K562 (cell line): ENCODE results near the gene RELL2. TPM values are rescaled to one million over a fixed set of nuclear protein-coding genes. Genes with fewer than 3 reads are reported as not detected.
A peak's percentile ranks its signal among the peaks of the same experiment; 100 is the strongest.

Experiments
- ADNP ChIP-seq: fragments of 200-800 bp; sonication (Bioruptor generic); IDR thresholded peaks from 2 replicates; pipeline ENCODE4 v1.6.1; 2016; ENCODE audit warnings: missing genetic modification characterization, missing compliant biosample characterization
- ATF7 ChIP-seq: fragments of 450-650 bp; IDR thresholded peaks from 2 replicates; pipeline ENCODE4 v1.7.1; 2014; ENCODE audit warnings: mild to moderate bottlenecking, moderate library complexity
- CBX1 ChIP-seq: sonication (generic); IDR thresholded peaks from 2 replicates; pipeline ENCODE4 v1.6.1; 2016; ENCODE audit warnings: antibody characterized with exemption, low read depth, mild to moderate bottlenecking
- CBX3 ChIP-seq, 2 experiments: IDR thresholded peaks; 1 replicate in 1 of 2; 2 replicates in 1 of 2; pipeline ENCODE4 v1.6.1; 2012; ENCODE audit warnings: inconsistent platforms in 2 of 2, low read length in 2 of 2, borderline replicate concordance in 1 of 2, control low read depth in 1 of 2
- CTCFL ChIP-seq: IDR thresholded peaks from 2 replicates; pipeline ENCODE4 v1.6.1; 2011; ENCODE audit warnings: borderline replicate concordance, low read depth, mild to moderate bottlenecking, moderate library complexity, low read length; ENCODE audit not compliant: insufficient read depth, poor library complexity, severe bottlenecking
- GATAD2A ChIP-seq: fragments of 450-650 bp; IDR thresholded peaks from 2 replicates; pipeline ENCODE4 v1.6.1; 2017
- HDAC2 ChIP-seq: fragments of 450-650 bp; IDR thresholded peaks from 2 replicates; pipeline ENCODE4 v1.6.1; 2016; ENCODE audit warnings: mild to moderate bottlenecking
- HMG20B ChIP-seq: fragments of 250-450 bp; sonication (Bioruptor Pico); IDR thresholded peaks from 2 replicates; pipeline ENCODE4 v1.5.0; 2021; ENCODE audit warnings: mild to moderate bottlenecking
- JUN ChIP-seq, 2 experiments: sonication (generic) in 1 of 2; formaldehyde crosslinking in 1 of 2; IDR thresholded peaks; 2 replicates each; pipeline versions ENCODE4 v1.6.1 to v1.8.0; 2012 to 2022; ENCODE audit warnings: borderline replicate concordance in 2 of 2, mild to moderate bottlenecking in 2 of 2, improper control_type of control experiment in 1 of 2, low read depth in 1 of 2, low read length in 1 of 2, missing genetic modification reagents in 1 of 2
- L3MBTL2 ChIP-seq: fragments of 450-650 bp; IDR thresholded peaks from 2 replicates; pipeline ENCODE4 v1.6.1; 2016; ENCODE audit warnings: mild to moderate bottlenecking, moderate library complexity
- LCOR ChIP-seq: sonication (generic); formaldehyde crosslinking; IDR thresholded peaks from 2 replicates; pipeline ENCODE4 v1.8.0; 2022; ENCODE audit warnings: mild to moderate bottlenecking, missing genetic modification reagents
- MCM7 ChIP-seq, 2 experiments: fragments of 450-650 bp; IDR thresholded peaks; 2 replicates each; pipeline ENCODE4 v1.6.1; 2016 to 2018
- MYC ChIP-seq, 2 experiments: fragments of 250-450 bp in 1 of 2; sonication (Bioruptor Pico) in 1 of 2; IDR thresholded peaks; 2 replicates each; pipeline versions ENCODE4 v1.5.1 to v1.6.1; 2012 to 2021; ENCODE audit warnings: low read depth in 2 of 2, borderline replicate concordance in 1 of 2, improper control_type of control experiment in 1 of 2, low read length in 1 of 2, mild to moderate bottlenecking in 1 of 2, moderate library complexity in 1 of 2
- POLR2AphosphoS5 ChIP-seq: IDR thresholded peaks from 2 replicates; pipeline ENCODE4 v1.6.1; 2011; ENCODE audit warnings: mild to moderate bottlenecking, low read depth, low read length, moderate library complexity; ENCODE audit not compliant: control insufficient read depth, insufficient read depth
- TAF9B ChIP-seq: fragments of 450-650 bp; IDR thresholded peaks from 2 replicates; pipeline ENCODE4 v1.6.1; 2018; ENCODE audit warnings: mild to moderate bottlenecking; ENCODE audit not compliant: partially characterized antibody
- YY1 ChIP-seq, 3 experiments: IDR thresholded peaks; 2 replicates each; pipeline ENCODE4 v1.6.1; 2011; ENCODE audit warnings: low read length in 2 of 3, mild to moderate bottlenecking in 2 of 3, moderate library complexity in 2 of 3, borderline replicate concordance in 1 of 3, control low read depth in 1 of 3, low read depth in 1 of 3; ENCODE audit not compliant: insufficient read depth in 3 of 3, insufficient replicate concordance in 2 of 3, control insufficient read depth in 1 of 3, insufficient read length in 1 of 3; ENCODE audit errors: extremely low read depth in 1 of 3
- ZNF253 ChIP-seq: fragments of 250-450 bp; sonication (Bioruptor Pico); conservative IDR thresholded peaks from 2 replicates; pipeline ENCODE4 v1.6.1; 2021; ENCODE audit warnings: mild to moderate bottlenecking
- ZNF263 ChIP-seq: sonication (generic); formaldehyde crosslinking; IDR thresholded peaks from 2 replicates; pipeline ENCODE4 v1.8.0; 2022; ENCODE audit warnings: mild to moderate bottlenecking, missing genetic modification reagents, borderline replicate concordance
- ZNF3 ChIP-seq: fragments of 250-450 bp; sonication (Bioruptor Pico); IDR thresholded peaks from 2 replicates; pipeline ENCODE4 v1.5.0; 2021; ENCODE audit warnings: mild to moderate bottlenecking, moderate library complexity
- ZNF699 ChIP-seq: fragments of 250-450 bp; sonication (Bioruptor Pico); IDR thresholded peaks from 2 replicates; pipeline ENCODE4 v1.8.0; 2021; ENCODE audit warnings: mild to moderate bottlenecking, moderate library complexity; ENCODE audit not compliant: insufficient replicate concordance
- ZSCAN29 ChIP-seq: fragments of 450-650 bp; IDR thresholded peaks from 2 replicates; pipeline ENCODE4 v1.6.1; 2017
- polyA plus RNA-seq, 8 experiments: library from polyadenylated mRNA; depleted of rRNA in 4 of 8; stranded (reverse) in 5 of 8; unstranded in 3 of 8; fragments of >200 nt; fragmentation: Nextera tagmentation in 2 of 8; fragmentation: Illumina TruSeq in 1 of 8; extraction: Ambion mirVana in 2 of 8; extraction: Trizol in 1 of 8; gene quantifications; 2 replicates each; pipeline versions ENCODE4 v1.2.1 to v1.2.3, GENCODE V29; 2011 to 2014; ENCODE audit warnings: inconsistent platforms in 1 of 8, missing spikeins in 1 of 8
- total RNA-seq, 7 experiments: library from RNA; depleted of rRNA in 6 of 7; stranded (reverse); fragments of >200 nt in 6 of 7; fragmentation: Illumina TruSeq in 2 of 7; extraction: Trizol in 2 of 7; gene quantifications; 2 replicates each; pipeline versions ENCODE4 v1.2.1 to v1.2.3, GENCODE V29; 2011 to 2021; ENCODE audit warnings: low replicate concordance in 1 of 7
- TF ChIP-seq, protein P1 (sequence below): fragments of 450-650 bp; formaldehyde crosslinking; IDR thresholded peaks from 2 replicates; pipeline ENCODE4 v1.4.0; 2022; ENCODE audit warnings: mild to moderate bottlenecking, moderate library complexity
- TF ChIP-seq, protein P2 (sequence below): sonication (generic); formaldehyde crosslinking; IDR thresholded peaks from 2 replicates; pipeline ENCODE4 v1.9.0; 2022; ENCODE audit warnings: mild to moderate bottlenecking, missing genetic modification reagents

RELL2 gene
- total and polyA plus RNA-seq, 9 of the 15 experiments (the other 6 are each of a cell fraction or from before 2014, with no cell fraction given) = 0.06 to 36.0 (median 14.3) TPM

DNA sequence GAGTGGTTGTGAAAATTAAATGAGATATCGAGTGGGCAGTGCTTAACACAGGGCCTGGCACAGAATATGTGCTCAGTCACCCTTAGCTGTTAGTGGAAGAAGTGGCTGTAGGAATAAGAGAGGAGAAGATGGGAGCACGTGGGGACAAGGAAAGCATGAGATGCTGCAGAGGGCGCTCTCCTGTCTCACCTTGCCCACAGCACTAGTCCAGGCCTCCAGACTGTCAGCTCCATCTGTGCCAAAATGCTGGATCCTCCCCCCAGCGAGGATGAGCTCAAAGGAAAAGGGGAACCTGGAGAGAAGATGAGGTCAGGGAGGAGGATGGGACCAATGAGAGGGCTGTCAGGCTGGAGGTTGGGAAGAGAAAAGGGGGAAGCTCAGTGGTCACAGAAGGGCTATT is 32.7 kb downstream of the RELL2 start (continued):
- TF ChIP-seq L3MBTL2 = peak; percentile 80
- no peak for TF ChIP-seq GATAD2A
- no peak for TF ChIP-seq TAF9B
- TF ChIP-seq MYC (IDR thresholded peaks at IDR 0.05; ENCODE audit: low read depth, low read length) = peak; percentile 93
- no peak for TF ChIP-seq MYC (CRISPR knock-in tag; IDR thresholded peaks at IDR 0.05; ENCODE audit: borderline replicate concordance, low read depth)
- TF ChIP-seq ZNF3 (CRISPR knock-in tag) = no peak
- TF ChIP-seq MCM7 (IDR thresholded peaks at IDR 0.05) = no peak
- TF ChIP-seq YY1 (IDR thresholded peaks at IDR 0.05; ENCODE audit: borderline replicate concordance in 1 of 3, control insufficient read depth in 1 of 3, extremely low read depth in 1 of 3, insufficient read depth in 3 of 3, insufficient read length in 1 of 3, insufficient replicate concordance in 2 of 3, low read depth in 1 of 3, low read length in 2 of 3) = peak in 1 of 3 experiments; percentile 17
- TF ChIP-seq POLR2AphosphoS5 = no peak
- no peak for TF ChIP-seq ZNF699
- TF ChIP-seq HMG20B (CRISPR knock-in tag) = no peak
- TF ChIP-seq HDAC2 = peak; percentile 39; the same call in 1 of the 2 replicates
- TF ChIP-seq CBX3 (IDR thresholded peaks at IDR 0.05; ENCODE audit: borderline replicate concordance in 1 of 2, low read length in 2 of 2) = peak in 1 of 2 experiments; percentile 23; a peak in 1 of 3 replicates
- TF ChIP-seq, protein P1, sequence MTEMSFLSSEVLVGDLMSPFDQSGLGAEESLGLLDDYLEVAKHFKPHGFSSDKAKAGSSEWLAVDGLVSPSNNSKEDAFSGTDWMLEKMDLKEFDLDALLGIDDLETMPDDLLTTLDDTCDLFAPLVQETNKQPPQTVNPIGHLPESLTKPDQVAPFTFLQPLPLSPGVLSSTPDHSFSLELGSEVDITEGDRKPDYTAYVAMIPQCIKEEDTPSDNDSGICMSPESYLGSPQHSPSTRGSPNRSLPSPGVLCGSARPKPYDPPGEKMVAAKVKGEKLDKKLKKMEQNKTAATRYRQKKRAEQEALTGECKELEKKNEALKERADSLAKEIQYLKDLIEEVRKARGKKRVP (CRISPR knock-in tag) = no peak
- no peak for TF ChIP-seq CBX1
- TF ChIP-seq ZSCAN29 = no peak
- peak; percentile 81 for TF ChIP-seq CTCFL
- peak; percentile 57; the same call in 1 of the 2 replicates for TF ChIP-seq LCOR (CRISPR knock-in tag)
- no peak for TF ChIP-seq ADNP (tag)
- peak; percentile 35; the same call in 1 of the 2 replicates for TF ChIP-seq JUN (IDR thresholded peaks at IDR 0.05; ENCODE audit: borderline replicate concordance, low read depth, low read length)
- TF ChIP-seq JUN (CRISPR knock-in tag; IDR thresholded peaks at IDR 0.05; ENCODE audit: borderline replicate concordance) = no peak
- TF ChIP-seq, protein P2, sequence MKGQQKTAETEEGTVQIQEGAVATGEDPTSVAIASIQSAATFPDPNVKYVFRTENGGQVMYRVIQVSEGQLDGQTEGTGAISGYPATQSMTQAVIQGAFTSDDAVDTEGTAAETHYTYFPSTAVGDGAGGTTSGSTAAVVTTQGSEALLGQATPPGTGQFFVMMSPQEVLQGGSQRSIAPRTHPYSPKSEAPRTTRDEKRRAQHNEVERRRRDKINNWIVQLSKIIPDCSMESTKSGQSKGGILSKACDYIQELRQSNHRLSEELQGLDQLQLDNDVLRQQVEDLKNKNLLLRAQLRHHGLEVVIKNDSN (CRISPR knock-in tag) = peak; percentile 69
- TF ChIP-seq ZNF263 = peak; percentile 49; the same call in 1 of the 2 replicates
- no peak for TF ChIP-seq ZNF253 (CRISPR knock-in tag)
- TF ChIP-seq ATF7 = peak; percentile 53; the same call in 1 of the 2 replicates
